Cerebellar cortex (tissue), 1 donor: ENCODE results near the gene DERA.
A peak's percentile ranks its signal among the peaks of the same experiment; 100 is the strongest.
"Not testable (repeated sequence)": the region's sequence is repeated elsewhere in the genome, so short reads cannot be mapped to it uniquely, and the experiment has no call there.

Experiments
- DNase-seq: peaks from one replicate; pipeline ENCODE4 v3.0.0-alpha.2; 2015; ENCODE audit warnings: low spot score

DERA gene

DNA sequence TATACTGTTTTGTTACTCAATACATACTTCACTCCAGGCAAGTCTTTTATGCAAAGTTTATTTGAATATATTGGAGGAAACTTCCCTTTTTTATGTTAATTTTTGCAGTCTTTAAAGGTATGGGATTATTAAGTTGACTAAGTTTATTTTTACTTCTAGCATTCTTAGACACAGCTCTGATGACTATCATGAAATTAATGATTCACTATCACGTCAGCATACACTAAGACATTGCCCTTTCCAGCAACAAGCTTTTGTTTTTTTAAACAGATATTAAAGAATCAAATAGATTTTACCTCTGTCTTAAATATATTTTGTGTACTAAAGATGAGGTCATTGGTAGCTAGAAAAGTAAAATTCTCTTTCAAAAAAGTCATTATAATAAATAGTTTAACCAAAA, 52.1 kb downstream of the DERA start:
- DNase-seq, result no peak

DNA sequence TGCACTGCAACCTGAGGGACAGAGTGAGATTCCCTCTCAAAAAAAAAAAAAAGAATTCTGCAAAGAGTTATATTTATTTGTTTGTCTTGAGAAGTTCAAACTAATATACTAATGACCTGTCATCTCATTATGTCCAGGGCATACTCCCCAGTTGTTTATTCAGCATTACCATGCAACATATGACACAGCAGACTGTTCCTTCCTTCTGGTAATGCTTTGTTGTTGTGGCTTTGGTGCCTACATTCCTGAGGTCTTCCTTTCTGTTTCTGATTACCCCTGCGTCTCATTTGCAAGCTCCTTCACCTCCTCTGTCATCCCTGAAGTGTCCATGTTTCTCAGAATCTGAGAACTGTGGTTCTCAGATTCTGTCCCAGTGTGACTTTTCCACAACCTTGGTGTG, 55.3 kb downstream of the DERA start:
- DNase-seq, result no peak

DNA sequence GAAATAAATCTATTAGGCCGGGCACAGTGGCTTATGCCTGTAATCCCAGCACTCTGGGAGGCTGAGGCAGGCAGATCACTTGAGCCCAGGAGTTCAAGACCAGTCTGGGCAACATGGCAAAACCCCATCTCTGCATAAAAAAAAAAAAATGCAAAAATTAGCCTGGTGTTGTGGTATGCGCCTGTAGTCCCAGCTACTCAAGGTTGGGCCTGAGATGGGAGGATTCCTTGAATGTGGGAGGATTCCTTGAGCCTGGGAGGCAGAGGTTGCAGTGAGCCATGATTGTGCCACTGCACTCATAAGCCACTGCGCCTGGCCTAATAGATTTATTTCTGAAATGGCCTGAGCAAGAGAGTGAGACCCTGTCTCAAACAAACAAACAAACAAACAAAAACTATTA, 55.9 kb downstream of the DERA start:
- DNase-seq, result not testable (repeated sequence)

DNA sequence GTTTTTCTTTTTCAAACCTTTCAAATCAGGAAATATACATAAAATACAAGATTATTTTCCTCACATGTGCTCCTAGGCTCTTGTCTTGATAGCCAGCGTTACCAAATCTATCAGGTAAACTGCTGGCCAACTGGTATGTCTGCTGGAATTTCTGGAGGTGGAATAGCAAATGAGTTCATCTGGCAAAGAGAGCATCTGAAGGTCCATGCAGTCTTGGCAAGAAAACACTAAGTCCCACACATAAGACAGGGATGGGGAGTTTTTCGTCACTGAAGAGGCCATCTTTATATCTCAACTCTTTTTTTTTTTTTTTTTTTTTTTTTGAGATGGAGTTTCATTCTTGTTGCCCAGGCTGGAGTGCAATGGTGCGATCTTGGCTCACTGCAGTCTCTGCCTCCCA, 60.1 kb downstream of the DERA start:
- no peak for DNase-seq

DNA sequence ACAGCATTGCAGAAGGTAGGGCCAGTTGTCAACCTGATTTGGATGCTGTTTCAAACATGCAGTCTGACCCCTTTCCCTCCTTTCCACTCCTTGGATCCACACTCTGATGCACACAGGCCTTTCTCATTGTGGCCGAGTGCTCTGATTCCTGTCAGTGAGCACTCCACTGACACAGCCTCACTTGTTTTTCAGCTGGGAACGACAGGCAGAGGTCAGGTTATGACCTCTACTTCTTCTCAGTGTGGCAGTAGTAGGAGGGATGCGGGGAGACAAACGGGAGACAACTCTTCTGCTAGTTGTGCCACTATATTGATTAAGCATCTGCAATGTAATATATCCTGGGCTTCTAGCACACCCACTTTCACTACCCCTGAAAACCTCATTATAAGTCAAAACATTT, 61.8 kb downstream of the DERA start:
- DNase-seq, result no peak

DNA sequence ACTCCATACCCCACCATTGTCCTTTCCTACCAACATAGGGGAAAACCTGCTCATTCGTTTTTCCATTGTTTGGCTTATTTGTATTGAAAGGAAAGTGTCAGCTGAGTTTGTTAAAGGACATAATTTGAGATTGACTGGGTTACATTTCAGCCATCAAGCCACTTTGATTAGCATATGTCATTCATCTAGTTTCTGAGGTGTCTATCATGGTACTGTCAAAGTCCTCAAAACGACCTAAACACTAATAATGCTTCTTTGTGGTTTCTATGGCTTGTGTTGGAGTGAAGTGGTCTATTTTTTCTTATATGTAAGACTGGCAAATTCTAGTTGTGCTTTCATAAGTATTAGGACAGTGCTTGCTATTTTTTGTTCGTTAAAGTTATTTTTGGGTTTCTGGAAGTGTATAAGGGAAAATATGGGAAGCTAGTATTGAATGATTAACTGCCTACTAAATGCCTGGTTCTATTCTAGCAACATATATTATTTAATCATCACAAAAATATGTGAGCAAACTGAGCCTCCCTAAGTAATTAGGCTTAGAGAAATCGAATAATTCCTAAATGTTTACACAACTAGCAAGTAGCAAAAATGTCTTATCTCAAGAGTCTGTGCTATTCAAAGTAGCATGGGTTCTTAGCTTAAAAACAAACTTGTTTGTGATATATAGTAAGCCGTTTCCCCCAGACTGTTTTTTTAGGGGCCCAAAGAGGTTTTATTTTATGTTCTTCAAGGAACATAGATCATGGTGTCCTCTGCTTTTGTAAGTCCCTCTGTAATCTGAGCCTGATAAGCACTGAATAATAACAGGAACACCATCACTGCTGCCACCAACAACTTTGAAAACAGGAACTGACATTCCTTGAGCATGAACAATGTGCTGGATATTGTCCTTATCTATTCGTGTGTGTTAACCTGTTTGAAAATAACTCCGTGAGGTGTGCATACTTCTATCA, 67.1 kb downstream of the DERA start:
- DNase-seq, result no peak

DNA sequence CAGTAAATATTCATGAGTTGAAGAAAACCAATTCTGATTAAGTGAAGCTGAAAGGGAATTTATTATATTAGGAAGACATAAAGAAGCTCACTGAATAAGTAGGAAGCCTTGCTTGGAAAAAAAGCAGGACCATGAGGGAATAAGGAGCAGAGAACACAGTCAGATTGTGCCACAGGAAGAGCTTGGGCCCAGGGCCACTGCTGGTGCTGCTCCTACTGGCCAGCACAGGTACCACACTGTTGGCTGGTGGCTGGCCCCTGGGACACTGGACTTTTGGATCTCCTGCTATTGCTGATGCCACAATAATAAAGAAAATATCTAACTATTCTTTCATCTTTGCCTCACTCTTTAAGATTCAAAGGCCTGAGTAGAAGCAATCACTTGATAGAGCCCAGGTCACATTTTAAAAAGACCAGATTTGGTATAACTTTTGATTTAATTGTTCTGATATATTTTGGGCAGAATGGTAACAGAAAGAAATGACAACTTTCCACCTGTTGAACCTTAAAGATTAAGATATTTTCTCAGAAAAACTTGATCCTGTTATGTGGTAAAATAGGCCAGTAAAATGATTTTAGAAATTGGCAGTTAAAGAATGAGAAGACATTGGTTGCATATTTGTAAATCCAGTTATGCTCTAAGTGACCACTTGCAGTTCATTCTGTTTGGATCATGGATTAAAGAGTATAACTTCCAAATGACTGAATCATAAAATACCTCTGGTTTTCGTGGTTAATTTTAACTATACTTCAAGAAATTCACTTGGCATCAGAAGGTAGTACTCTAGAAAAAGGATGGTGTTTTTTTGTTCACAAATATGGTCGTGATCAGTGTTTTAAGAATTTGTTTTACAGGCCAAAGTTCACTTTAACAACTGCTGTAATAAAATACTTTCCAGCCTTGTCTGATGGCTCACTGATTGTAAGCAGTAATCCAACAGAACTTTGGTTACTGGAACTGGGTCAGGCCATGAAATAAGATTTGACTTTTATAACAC, 68.3 kb downstream of the DERA start:
- DNase-seq, result peak; percentile 5

DNA sequence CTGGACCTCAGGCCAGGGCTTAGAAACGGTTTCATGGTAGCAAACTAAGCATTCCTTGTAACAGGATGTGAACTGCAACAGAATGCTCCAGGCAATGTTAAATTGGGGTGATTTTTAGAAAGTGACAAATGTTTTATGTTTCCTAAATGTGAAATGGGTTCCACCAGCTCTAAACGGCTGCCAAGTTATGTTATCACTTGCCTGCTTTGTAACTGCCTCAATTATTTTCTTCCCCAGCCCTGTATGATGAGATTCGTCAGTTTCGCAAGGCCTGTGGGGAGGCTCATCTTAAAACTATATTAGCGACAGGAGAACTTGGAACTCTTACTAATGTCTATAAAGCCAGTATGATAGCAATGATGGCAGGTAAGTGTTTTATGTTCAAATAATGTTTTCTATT, 70.9 kb downstream of the DERA start:
- no peak for DNase-seq

DNA sequence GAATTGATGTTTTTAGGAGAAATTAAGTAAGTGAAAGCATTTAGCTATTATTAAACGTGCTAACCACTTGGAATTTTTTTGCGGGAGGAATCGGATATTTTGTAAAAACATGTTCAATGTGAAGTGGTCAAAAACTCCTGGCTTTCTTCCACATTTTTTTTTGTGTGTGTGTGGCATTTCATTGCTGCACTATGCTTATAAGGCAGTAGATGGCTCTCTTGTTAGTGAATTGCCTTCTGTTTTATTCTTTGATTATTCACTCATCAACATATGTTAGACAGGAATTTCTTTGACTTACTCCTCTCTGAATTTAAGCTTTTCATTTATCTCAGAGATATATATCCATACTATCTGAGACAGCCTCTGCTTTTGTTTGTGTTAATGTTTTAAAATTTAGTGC, 71.3 kb downstream of the DERA start:
- DNase-seq, result peak; percentile 9

DNA sequence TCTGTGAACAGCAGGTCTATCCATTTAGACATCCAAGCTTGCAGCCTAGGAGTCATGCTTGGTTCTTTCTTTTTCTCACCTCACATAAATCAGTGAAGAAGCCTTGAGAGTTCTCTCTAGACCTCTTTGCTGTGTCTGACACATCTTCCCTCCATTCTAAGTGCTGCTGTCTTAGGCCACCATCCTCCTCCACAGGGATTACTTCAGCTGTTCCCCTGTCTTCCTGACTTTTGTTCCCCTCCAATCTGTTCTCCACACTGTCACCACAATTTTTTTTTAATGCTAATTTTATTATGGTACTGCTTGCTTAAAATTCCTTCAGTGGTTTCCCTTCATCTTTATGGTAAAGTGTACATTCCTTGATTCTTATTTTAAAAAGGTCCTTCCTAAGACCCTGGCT, 71.8 kb downstream of the DERA start:
- DNase-seq, result no peak

DNA sequence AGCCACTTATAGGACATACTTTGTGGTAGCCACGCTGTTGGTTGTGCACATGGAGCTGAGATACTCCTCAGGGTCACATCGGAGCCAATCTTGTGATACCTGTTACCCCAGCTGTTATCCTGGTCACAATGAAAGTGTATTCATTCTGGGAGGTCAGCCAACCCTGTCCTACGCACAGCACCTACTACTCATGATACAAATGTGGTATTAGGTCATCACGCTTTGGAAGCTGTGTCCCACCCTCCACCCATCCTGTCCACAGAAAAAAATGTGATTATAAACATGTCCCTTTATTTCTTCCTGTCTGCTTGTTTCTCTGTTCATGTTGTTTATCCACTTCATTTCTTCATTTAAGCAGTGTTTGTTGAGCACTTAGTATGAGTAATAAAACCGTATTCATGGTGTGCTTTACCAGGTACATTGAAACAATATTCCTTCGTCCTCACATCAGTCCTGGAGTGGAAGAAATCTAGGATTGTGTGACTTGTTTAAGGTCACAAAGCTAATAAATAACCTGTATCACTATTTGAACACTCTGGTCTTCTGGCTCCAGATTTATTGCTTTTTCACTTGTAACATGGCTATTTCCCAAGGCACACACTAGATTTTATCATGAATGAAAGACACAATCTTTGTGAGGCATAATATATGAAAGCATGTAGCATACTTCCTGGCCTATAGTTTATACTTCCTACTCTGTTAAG, 73.1 kb downstream of the DERA start:
- DNase-seq, result no peak

DNA sequence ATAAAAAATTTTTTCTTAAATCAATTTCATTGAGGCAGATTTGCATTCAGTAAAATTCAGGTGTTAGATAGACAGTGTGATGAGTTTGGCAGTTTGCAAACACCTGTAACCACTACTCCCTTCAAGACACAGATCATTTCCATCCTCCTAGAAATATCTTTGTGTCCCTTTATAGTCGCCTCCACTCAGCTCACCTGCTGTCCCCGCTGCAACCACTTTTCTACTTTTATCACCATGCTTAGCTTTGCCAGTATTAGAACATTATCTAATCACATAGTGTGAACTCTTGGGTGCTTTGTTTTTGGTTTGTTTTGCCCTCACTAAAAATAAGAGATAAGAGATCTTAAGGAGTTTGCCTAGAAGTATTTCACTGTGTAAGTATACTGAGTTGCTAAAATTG, 73.8 kb downstream of the DERA start:
- DNase-seq, result no peak

DNA sequence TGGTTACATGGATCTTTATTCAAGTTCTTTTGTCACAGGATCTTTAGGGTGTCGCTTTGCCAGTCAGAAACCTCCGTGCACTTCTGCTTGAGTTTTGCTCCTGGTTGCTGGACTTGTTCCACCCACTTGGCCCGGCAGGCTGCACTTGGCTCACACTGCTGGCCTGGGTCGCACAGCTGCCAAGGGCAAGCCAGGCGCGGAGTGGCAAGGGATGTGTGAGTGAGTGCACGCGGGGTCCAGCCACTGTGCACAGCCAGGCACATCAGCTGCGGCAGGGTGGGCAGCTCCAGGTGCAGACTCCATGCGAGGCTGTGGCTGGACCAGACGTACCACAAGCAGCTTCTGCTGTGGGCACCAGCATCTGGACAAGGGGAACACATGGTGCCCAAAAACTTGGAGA, 76.6 kb downstream of the DERA start:
- no peak for DNase-seq

DNA sequence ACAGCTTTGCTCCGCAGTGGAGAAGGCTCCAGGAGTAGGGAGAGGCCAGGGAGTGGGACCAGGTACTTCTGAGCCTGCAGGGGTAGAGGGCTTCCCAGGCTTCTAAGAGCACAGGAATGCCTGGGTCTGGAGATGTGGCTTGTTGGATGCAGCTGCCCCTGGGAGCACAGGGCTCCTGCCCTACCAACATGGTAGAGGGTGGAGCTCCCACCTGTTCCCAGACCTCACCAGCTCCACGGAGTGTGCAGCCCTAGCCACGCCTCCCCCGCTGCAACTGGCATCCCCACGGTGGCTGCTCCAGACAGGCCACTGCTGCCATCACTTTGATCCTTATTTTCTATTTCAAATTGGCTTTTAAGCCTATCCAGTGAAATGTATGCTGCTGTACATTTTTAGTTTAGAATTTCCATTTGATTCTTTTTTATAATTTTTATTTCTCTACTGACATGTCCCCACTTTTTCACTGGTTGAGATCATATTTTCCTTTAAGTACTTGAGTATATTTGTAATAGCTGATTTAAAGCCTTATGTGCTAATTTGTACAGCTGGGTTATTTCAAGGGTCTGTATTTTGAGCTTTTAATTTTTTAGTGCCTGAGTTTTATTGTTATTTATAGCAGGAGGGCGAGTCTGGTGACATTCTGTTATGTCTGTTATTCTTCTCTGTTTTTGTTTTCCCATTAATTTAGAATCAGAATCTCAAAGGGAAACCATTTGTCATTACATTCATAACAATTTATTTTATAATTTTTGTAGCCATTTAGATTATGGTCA, 78.0 kb downstream of the DERA start:
- DNase-seq, result no peak

DNA sequence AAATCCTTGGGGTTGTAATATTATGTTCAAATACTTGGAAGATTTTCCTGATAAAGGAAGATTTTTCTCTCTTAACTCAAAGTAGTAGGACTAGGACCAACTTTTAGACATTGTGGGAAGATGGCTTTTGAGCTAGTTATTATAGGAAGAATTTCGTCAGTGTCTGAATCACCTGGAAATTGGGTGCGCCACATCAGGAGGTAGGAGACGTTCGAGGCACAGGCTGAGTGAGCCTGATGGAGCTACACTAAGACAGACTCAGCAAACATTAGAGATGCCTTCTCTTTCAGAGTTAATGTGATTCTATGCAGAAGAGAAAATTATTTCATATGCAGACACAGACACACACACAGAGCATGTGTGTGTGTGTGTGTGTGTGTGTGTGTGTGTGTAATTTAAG, 84.7 kb downstream of the DERA start:
- DNase-seq, result no peak

DNA sequence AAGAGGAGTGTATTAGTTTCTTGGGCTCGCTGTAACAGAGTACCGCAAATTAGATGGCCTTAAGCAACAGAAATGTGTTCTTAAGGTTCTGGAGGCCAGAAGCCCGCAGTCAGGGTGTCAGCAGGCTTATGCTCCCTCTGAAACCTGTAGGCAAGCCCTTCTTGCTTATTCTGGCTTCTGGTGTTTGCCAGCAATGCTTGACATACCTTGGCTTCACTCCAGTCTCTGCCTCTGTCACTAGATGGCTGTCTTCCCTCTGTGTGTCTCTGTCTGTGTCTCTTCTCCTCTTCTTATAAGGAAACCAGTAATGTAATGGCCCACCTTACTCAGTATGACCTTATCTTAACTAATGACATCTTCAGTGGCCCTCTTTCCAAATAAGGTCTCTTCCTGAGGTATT, 85.1 kb downstream of the DERA start:
- DNase-seq, result peak; percentile 50

DNA sequence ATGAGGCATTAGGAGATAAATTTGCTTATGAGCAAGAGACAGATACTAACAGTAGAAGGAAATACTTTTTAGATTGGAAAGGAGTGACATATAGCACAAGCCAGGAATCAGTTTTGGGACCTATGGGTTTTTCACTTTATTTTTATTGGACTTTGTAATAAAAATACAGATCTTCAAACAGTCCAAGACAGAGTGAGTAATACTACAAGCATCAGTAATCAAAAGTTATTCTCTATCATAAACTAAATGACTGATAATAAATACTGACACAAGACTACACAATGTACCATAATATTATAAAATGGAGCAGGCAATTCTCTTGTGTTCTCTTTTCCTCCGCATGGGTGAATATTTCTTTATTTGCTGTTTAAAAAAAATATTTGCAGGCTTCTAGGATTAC, 85.8 kb downstream of the DERA start:
- no peak for DNase-seq

DNA sequence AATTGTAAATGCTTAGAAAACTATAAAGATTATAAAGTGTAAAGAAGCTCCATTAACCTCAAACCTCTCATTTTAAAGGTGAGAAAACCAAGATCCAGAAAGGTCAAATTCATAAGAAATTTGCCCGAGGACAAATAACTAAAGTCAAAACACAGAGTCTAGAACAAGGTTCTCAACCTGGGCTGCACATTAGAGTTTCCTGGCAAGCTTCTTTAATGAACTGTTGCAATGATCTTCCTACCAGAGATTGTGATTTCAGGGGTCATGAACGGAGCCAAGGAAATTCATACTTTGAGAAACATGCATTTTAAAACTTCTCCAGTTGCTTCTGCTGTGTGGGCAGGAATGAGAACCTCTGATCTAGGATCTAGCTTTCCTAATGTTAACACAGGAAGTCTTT, 86.8 kb downstream of the DERA start:
- DNase-seq, result no peak

DNA sequence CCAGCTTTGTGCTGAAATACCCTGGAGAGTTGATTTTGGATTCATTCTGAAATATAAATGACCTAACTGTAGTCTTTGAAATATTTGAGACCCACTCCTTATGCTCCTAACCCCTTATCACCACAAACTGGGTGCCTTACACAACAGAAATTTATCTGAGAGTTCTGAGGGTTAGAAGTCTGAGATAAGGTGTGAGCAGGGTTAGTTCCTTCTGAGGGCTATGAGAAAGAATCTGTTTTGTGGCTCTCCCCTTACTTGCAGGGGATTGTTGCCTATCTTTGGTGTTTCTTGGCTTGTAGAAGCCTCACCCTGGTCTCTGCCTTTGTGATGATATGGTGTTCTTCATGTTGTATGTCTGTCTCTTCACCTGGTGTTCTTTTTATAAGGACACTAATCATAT, 91.7 kb downstream of the DERA start:
- no peak for DNase-seq

DNA sequence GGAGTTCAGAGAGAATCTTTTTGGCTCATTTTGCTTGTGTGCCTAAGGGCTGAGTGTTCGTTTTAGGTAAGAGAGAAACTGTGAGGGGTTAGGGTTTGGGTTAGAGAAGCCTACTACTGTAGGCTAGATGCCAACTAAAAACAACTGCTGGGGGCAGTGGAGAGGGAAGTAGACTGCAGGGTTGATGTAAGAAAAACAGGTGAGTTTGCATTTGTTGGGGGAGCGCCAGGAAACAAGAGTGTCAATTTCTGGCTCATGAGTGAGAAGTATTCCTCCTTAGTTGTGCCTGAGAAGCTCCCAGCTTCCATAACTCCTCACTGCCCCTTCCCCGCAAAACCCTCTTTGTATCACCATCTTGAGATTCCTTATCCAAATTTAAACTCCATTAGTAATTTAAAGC, 92.3 kb downstream of the DERA start:
- no peak for DNase-seq

DNA sequence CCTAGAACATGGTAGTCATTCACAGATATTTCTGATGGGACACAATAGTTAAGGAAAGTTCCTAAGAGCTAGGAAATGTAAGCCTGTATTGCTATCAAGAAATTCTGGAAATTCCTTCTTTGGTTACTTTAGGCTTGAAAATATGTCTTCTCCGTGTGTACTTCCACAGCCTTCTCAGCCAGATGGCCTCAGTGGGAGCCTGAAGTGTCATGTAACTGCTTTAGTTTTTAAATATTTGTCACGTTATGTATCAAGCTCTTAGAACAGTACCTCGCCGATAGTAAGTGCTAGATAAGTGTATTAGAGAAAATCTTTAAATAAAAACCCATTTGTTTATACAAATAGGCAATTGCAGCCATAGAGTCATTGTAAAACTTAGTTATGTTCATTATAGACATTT, 95.6 kb downstream of the DERA start:
- DNase-seq, result no peak

DNA sequence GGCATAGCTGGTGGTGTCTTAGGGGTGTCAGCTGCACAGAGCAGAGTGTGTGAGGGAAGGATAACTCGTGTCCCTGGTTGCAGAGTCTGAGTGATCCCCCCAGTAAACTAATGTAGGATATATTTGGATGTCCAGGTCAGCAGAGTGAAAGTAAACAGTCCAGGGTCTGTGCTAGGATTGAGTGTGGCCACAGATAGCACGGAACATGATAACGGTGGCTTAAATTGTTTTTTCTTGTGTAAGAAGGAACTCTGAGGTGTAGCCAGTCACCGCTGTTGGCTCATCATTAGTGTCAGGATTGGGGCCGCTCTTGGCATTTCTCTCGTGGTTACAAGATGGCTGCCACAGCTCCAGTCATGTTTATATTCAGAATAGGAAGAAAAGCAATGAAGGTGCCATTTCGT, 97.3 kb downstream of the DERA start:
- DNase-seq, result no peak
